Myocyte (in vitro differentiated cells): ENCODE results near the gene ZSCAN22. TPM values are rescaled to one million over a fixed set of nuclear protein-coding genes. Genes with fewer than 3 reads are reported as not detected.
"Not testable (repeated sequence)": the region's sequence is repeated elsewhere in the genome, so short reads cannot be mapped to it uniquely, and the experiment has no call there.

ENCODE experiments used
- DNase-seq: peaks from one replicate; pipeline ENCODE4 v3.0.0-alpha.2; 2012; ENCODE audit warnings: low read depth
- polyA plus RNA-seq: library from polyadenylated mRNA; unstranded; fragments of >200 nt; gene quantifications from one replicate; pipeline ENCODE4 v1.2.1, GENCODE V29; 2012; ENCODE audit warnings: missing spikeins
- total RNA-seq: library from RNA; depleted of rRNA; stranded (reverse); fragments of >200 nt; gene quantifications from 2 replicates; pipeline ENCODE4 v1.2.3, GENCODE V29; 2014

Gene ZSCAN22
- total RNA-seq: 2.8 and 3.5 TPM in 2 replicates
- polyA plus RNA-seq: 2.9 TPM

DNA sequence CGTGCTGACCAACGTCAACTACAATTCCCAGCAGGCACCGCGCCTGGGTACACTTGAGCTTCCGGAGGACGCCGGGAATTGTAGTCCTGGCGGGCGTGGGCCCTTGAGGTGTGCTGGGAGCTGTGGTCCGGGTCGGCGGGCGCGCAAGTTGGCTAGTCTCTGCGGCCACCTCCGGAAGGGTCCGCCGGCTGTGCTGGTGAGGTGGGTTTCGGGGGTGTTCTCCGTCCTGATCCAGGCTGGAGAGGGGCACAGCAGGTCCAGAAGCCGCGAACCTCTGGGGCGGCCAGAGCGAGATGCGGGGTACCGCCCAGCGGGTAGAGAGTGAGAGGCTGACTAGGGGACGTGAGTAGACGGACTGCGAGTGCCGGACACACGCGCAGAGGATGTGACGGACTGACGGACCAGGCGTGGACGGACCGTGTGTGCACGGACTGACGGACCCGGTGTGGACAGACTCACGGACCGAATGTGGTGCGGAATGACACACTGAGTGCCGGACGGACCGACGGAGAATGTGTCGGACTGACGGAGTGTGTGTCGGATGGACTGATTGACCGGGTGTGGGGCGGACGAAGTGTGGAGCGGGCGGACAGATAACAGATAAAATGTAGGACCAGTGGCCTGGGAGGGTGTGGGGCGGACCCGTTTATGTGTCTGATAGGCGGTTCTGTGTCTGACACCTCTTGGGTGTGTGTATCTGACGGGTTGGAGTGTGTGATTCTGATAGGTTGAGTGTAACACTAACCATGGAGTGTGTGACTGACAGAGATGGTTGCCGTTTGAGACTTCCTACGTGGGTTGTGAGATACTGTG lies at the start of gene ZSCAN22:
TSS of gene ZSCAN22 (plus strand) at position 81 of the 813 bp plus-strand sequence. CDS start 7,809 bp downstream, outside the sequence.
- DNase-seq: peak; percentile 98

- DNase-seq: no peak
Observed at GRCh38 chr19:58277197-58277596, 49.6 kb upstream of the ZSCAN22 start.

- DNase-seq: no peak
Observed at GRCh38 chr19:58277748-58278540, 48.9 kb upstream of the ZSCAN22 start.

DNA sequence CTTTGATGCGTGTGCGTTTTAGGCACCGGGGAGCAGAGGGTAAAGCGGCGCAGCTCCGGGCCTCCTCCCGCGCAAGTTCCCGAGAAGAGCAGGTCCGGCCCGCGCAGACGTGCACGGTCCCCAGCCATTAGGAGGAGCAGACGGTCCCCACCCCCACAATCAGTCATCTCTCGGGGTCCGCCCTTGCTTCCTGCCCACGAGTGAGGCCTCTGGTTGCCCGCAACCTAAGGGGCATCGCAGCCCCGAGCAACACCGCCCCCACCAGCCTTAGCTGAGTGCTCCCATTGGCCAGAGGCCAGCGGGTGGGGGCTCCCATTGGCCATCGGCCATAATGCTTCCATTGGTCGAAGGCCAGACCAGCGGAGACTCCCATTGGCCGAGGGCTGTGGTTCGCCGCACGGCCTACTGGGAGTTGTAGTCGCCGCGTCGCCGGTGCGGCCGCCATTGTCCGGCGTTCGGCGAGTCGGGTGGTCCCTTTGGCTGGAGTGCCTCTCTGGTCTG lies 48.2 kb upstream of the ZSCAN22 start, which contains the start of gene ZNF8:
TSS of gene ZNF8 (plus strand) at position 415 of the 501 bp plus-strand sequence. CDS start 127 bp downstream, outside the sequence.
- DNase-seq: peak; percentile 100

DNA sequence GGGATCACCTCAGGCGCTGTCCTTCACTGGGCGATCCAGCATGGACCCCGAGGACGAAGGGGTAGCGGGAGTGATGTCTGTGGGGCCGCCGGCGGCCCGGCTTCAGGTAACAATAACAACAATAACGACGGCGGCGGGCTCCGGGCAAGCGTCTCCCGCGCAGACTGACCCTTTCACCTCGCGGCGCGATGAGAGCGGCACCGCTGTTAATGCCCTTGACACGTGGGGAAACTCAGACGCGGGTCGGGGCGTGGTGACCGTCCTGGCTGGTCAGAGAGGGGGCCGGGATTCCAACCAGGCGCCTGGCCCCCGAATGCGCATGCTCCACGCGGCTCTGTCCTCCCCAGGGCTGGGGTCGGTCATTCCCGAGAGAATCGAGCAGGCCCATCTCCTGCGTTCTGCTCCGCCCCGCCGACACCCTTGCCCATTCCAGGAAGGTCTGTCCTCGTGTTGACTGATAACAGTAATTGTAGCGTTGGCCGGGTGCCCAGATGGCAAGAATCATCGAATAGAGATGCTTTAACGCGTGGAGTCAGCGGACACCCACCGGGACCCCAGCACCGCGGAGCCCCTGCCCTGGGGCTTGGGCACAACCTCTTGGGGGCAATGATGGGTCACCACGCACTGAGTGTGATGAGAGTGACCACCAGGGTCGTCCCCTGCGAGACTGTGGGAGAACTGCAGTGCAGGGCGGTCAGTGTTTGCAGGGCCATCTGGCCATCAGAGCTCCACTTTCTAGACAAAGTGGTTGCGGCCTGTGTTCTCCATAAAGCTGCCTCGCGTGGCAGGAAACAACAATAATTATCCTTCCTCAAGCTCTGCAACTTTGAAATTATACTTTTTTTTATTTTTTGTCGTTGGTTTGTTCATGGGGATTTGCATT lies 47.5 kb upstream of the ZSCAN22 start:
- DNase-seq: peak; percentile 81

DNA sequence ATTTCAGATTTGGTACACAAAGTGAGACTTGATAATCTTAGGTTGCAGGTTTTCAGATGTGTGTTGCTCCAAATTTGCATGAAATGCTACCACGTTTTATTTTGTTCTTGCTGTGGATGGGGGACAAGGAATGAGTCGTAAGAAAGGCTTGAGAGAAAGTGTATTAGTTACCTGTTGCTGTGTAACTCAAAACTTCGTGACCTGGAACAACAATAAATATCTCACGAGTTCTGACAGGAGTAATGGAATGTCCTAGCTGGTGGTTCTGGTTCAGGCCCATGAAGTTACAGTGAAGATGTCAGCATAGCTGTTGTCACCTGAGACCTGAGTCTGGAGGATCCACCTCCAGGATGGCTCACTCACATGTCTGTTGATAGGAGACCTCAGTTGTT lies 46.9 kb upstream of the ZSCAN22 start:
- DNase-seq: no peak

GRCh38 chr19:58284199-58284598 lies 42.6 kb upstream of the ZSCAN22 start:
- DNase-seq: no peak

GRCh38 chr19:58291943-58292342 lies 34.9 kb upstream of the ZSCAN22 start:
- no peak for DNase-seq

- no peak for DNase-seq
Observed at GRCh38 chr19:58294743-58295374, 31.9 kb upstream of the ZSCAN22 start.

- no peak for DNase-seq
Observed at GRCh38 chr19:58296104-58296503, 30.7 kb upstream of the ZSCAN22 start.

GRCh38 chr19:58300620-58301019 lies 26.2 kb upstream of the ZSCAN22 start:
- no peak for DNase-seq

DNA sequence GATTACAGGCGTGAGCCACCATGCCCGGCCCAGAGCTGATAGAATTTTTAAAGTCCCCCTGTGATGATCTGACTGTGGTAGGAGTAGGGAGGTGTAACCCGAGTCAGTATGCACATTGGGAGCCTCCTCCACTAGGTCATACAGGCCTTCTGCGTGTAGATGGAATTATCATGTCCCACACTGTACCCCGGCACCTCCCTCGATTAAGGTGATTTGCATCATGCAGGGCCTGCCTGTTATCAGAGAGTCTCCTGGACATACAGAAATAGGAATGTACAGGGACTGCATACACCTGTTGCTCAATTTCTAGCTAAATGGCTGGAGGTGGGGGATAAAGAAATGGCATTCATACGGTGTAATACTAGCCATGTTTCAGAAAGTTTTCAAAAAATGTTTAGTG lies 22.5 kb upstream of the ZSCAN22 start:
- no peak for DNase-seq

DNA sequence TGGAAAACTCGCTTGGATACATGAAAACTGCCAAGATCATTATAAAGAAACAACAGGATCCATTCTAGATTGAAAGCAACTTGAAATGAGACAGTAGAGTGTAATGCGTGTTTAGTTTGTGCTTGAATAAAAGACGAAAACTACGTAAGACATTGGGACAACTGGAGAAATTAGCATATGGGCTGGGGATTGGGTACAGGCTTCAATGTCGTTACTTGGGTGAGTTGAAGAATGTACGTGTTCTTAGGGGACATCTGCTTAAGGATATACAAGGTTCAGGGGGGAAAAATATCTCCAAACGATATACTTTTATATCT lies 22.1 kb upstream of the ZSCAN22 start:
- DNase-seq: no peak

- peak; percentile 97 for DNase-seq
Observed at GRCh38 chr19:58305065-58305931, 21.5 kb upstream of the ZSCAN22 start, which contains the start of gene ERVK3-1. TSS of gene ERVK3-1 (plus strand) at chr19:58305377. CDS start at chr19:58312169, 6,792 bp downstream.

- no peak for DNase-seq
Observed at GRCh38 chr19:58305932-58306323, 20.9 kb upstream of the ZSCAN22 start.

- peak; percentile 63 for DNase-seq
Observed at GRCh38 chr19:58307736-58308135, 19.1 kb upstream of the ZSCAN22 start.

GRCh38 chr19:58310685-58311084 lies 16.1 kb upstream of the ZSCAN22 start:
- DNase-seq: not testable (repeated sequence)

- no peak for DNase-seq
Observed at GRCh38 chr19:58311345-58311865, 15.4 kb upstream of the ZSCAN22 start.

GRCh38 chr19:58315580-58315979 lies 11.2 kb upstream of the ZSCAN22 start:
- no peak for DNase-seq
